Skeletal muscle satellite cell (primary cell): ENCODE data around the gene RPL28.
"Not testable (repeated sequence)": the region's sequence is repeated elsewhere in the genome, so short reads cannot be mapped to it uniquely, and the experiment has no call there.

Experiments used
- H3K27me3 ChIP-seq: 2 replicates; pipeline ENCODE4 v1.7.0; 2013; ENCODE audit warnings: low read length; ENCODE audit not compliant: control insufficient read depth, insufficient read depth
- H3K36me3 ChIP-seq: 2 replicates; pipeline ENCODE4 v1.7.0; 2013; ENCODE audit warnings: mild to moderate bottlenecking, control low read depth, low read length; ENCODE audit not compliant: insufficient read depth
- H3K4me1 ChIP-seq: 2 replicates; pipeline ENCODE4 v1.7.0; 2013; ENCODE audit warnings: low read length; ENCODE audit not compliant: control insufficient read depth, insufficient read depth
- H3K4me2 ChIP-seq: 2 replicates; pipeline ENCODE4 v1.7.0; 2013; ENCODE audit warnings: mild to moderate bottlenecking, low read length
- H3K4me3 ChIP-seq: 2 replicates; pipeline ENCODE4 v1.7.0; 2013; ENCODE audit warnings: low read length
- H3K9ac ChIP-seq: 2 replicates; pipeline ENCODE4 v1.7.0; 2013; ENCODE audit warnings: mild to moderate bottlenecking, low read depth, low read length, moderate library complexity
- H3K9me3 ChIP-seq: replicated peaks from 2 replicates; pipeline ENCODE4 v1.7.0; 2013; ENCODE audit warnings: mild to moderate bottlenecking, control low read depth, low read length

Gene RPL28

GRCh38 chr19:55406826-55407549 is 21.3 kb downstream of the RPL28 start:
- Histone ChIP-seq H3K9ac (peak overlapping the region; percentile 99), H3K4me2 (peak overlapping the region; percentile 80), H3K36me3 (peaks cover 38% of the 10 kb centered on the region), H3K4me1 (peaks cover 21% of the 10 kb centered on the region), H3K4me3 (peak overlapping the region; percentile 94), H3K9me3 (no peaks in the 10 kb centered on the region), H3K27me3 (no peaks in the 10 kb centered on the region)

- H3K9me3 ChIP-seq, H3K27me3 ChIP-seq: not testable (repeated sequence)
- peak within 1 kb of the TSS; percentile 80 for H3K4me2 ChIP-seq
- H3K36me3 ChIP-seq: peaks cover 33% of the 10 kb centered on the region
- peaks cover 21% of the 10 kb centered on the region for H3K4me1 ChIP-seq
- H3K9ac ChIP-seq: peak within 1 kb of the TSS; percentile 99
- H3K4me3 ChIP-seq: peak within 1 kb of the TSS; percentile 94
Observed at GRCh38 chr19:55407550-55407799, 21.7 kb downstream of the RPL28 start, which contains the start of gene UBE2S. Gene UBE2S (minus strand): TSS chr19:55407788. CDS start chr19:55407589, 199 bp downstream.

DNA sequence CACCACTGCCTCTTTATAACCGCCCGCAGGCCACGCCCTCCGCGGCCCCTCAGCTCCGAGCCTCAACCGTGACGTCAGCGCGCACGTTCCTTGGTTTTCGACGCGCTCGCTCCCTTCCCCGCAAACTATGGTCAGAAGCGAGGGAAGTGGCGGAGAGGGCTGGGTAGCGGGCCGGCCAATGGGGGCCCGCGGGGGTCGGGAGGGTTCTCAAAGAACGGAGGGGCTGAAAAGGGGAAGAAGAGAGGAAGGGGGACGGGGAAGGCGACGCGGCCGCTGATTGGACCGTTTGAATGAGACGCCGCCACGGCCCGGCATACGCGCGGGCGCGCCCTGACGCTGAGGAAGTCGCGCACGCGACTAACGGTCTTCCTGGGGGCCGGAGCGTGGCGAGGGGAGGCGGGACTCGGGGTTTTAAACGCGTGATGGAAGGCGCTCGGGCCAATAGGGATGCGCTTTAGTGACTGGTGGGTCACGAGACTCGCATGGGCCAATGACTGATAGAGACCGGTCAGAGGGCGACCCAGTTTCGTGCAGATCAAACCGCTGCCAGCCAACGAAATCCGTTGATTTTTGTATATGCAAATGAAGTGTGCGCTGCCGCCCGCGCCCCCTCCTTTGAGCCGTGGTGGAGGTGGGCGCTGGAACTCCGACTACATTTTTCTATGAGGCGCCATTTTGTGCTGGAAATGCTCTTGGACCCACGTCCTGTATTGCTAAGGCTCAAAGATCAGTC is 22.2 kb downstream of the RPL28 start:
- Histone ChIP-seq H3K4me3 (peak overlapping the region; percentile 94), H3K9me3 (no peaks in the 10 kb centered on the region), H3K4me1 (peaks cover 21% of the 10 kb centered on the region), H3K36me3 (peaks cover 28% of the 10 kb centered on the region), H3K4me2 (peak overlapping the region; percentile 80), H3K27me3 (no peaks in the 10 kb centered on the region), H3K9ac (peak overlapping the region; percentile 99)

- Histone ChIP-seq H3K36me3 (peaks cover 23% of the 10 kb centered on the region), H3K27me3 (no peaks in the 10 kb centered on the region), H3K9me3 (no peaks in the 10 kb centered on the region), H3K4me2 (peak overlapping the region; percentile 76), H3K4me3 (peak overlapping the region; percentile 65), H3K4me1 (peaks cover 21% of the 10 kb centered on the region), H3K9ac (peak overlapping the region; percentile 67)
Observed at GRCh38 chr19:55408533-55408872, 22.8 kb downstream of the RPL28 start.

DNA sequence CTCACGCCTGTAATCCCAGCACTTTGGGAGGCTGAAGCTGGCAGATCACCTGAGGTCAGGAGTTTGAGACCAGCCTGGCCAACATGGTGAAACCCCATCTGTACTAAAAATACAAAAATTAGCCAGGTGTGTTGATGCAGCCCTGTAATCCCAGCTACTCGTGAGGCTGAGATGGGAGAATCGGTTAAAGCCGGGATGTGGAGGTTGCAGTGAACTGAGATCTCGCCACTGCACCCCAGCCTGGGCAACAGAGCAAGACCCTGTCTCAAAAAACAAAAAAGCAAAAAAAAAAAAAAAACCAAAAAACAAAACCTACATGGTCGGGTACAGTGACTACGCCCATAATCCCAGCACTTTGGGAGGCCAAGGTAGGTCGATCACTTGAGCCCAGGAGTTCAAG is 23.4 kb downstream of the RPL28 start:
- H3K27me3 ChIP-seq, H3K4me3 ChIP-seq, H3K9me3 ChIP-seq, H3K4me2 ChIP-seq, H3K9ac ChIP-seq: not testable (repeated sequence)
- Histone ChIP-seq H3K36me3 (peaks cover 19% of the 10 kb centered on the region), H3K4me1 (peaks cover 21% of the 10 kb centered on the region)

DNA sequence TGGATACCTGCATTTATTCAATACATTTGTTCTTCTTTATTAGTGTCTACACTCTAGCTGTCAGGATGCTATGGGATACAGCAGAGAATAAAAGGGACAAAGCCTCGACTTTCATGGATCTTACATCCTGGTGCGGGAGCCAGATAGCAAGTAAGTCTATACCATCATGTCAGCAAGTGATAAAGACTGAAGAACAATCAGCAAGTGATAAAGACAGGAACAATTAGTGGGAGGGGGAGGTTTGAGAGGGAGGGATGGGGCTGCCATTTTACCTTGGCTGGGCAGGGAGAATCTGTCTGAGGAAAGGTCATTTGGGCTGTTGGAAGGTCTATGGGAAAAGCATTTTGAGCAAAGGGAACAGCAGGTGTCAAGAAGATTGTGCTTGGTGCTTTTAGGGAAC is 24.4 kb downstream of the RPL28 start:
- H3K4me3 ChIP-seq: no peak overlapping the region
- peaks cover 21% of the 10 kb centered on the region for H3K4me1 ChIP-seq
- no peak overlapping the region for H3K9ac ChIP-seq
- H3K36me3 ChIP-seq: peaks cover 14% of the 10 kb centered on the region
- H3K4me2 ChIP-seq: no peak overlapping the region
- no peaks in the 10 kb centered on the region for H3K9me3 ChIP-seq
- no peaks in the 10 kb centered on the region for H3K27me3 ChIP-seq

- peaks cover 19% of the 10 kb centered on the region for H3K27me3 ChIP-seq
- H3K9ac ChIP-seq: no peak overlapping the region
- H3K36me3 ChIP-seq: no peaks in the 10 kb centered on the region
- H3K4me3 ChIP-seq: no peak overlapping the region
- no peaks in the 10 kb centered on the region for H3K9me3 ChIP-seq
- H3K4me1 ChIP-seq: no peaks in the 10 kb centered on the region
- H3K4me2 ChIP-seq: no peak overlapping the region
Observed at GRCh38 chr19:55418185-55418584, 32.5 kb downstream of the RPL28 start.

DNA sequence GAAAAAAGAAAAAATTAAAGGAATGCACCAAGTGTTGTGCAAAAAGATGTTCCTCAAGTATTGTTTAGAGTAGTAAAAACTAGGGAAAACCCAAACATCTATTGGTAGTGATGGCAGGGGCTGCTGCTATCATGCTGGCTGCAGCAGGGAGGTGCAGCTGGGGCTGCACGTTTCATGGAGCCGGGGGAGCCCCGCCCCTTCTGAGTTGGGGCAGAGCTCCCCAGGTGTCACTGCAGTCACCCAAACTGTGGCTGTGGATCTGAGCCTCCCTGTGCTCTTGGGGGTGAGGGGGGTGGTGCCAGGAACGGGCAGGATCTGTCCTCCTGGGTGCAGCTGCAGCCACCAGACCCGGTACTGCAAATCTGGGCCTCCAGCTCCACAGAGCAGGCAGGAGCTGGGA is 33.4 kb downstream of the RPL28 start:
- Histone ChIP-seq H3K4me1 (no peaks in the 10 kb centered on the region), H3K9ac (no peak overlapping the region), H3K36me3 (no peaks in the 10 kb centered on the region), H3K4me3 (no peak overlapping the region), H3K4me2 (no peak overlapping the region), H3K9me3 (no peaks in the 10 kb centered on the region), H3K27me3 (peaks cover 26% of the 10 kb centered on the region)

GRCh38 chr19:55419624-55420236 is 34.0 kb downstream of the RPL28 start:
- Histone ChIP-seq H3K27me3 (peaks cover 30% of the 10 kb centered on the region), H3K4me2 (no peak overlapping the region), H3K4me3 (no peak overlapping the region)

DNA sequence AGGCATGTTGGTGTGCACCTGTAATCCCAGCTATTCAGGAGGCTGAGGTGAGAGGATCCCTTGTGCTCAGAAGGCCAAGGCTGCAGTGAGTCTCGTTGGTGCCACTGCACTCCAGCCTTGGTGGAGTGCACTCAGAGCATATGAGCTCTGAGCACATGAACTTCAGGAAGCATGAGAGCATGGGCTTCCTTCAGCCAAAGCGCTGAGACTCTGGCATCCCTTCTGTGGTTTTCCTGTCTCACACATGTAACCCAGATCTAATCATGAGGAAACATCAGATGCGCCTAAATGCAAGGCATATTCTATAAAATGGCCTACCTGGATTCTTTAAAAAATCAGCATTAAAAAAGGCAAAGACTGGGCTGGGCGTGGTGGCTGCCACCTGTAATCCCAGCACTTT is 35.5 kb downstream of the RPL28 start:
- H3K4me2 ChIP-seq, H3K4me1 ChIP-seq, H3K9ac ChIP-seq, H3K9me3 ChIP-seq, H3K36me3 ChIP-seq, H3K4me3 ChIP-seq: not testable (repeated sequence)
- peaks cover 37% of the 10 kb centered on the region for H3K27me3 ChIP-seq

More at GRCh38 chr19:55419624-55420236, 34.0 kb downstream of the RPL28 start:
- Histone ChIP-seq H3K36me3 (no peaks in the 10 kb centered on the region), H3K9ac (no peak overlapping the region), H3K9me3 (no peaks in the 10 kb centered on the region), H3K4me1 (no peaks in the 10 kb centered on the region)

GRCh38 chr19:55423225-55424005 is 37.7 kb downstream of the RPL28 start:
- H3K4me1 ChIP-seq: no peaks in the 10 kb centered on the region
- H3K27me3 ChIP-seq: peaks cover 39% of the 10 kb centered on the region
- no peak overlapping the region for H3K4me2 ChIP-seq
- no peak overlapping the region for H3K9ac ChIP-seq
- no peaks in the 10 kb centered on the region for H3K9me3 ChIP-seq
- H3K4me3 ChIP-seq: no peak overlapping the region
- no peaks in the 10 kb centered on the region for H3K36me3 ChIP-seq
